Measurements from ENCODE around the gene MCUB. TPM values are rescaled to one million over a fixed set of nuclear protein-coding genes. Genes with fewer than 3 reads are reported as not detected.

The MCUB gene
- total RNA-seq, 1 donor from 2014 or later: 105 TPM

- no peak for DNase-seq (ENCODE audit: low read depth)
- TF ChIP-seq, protein P1, sequence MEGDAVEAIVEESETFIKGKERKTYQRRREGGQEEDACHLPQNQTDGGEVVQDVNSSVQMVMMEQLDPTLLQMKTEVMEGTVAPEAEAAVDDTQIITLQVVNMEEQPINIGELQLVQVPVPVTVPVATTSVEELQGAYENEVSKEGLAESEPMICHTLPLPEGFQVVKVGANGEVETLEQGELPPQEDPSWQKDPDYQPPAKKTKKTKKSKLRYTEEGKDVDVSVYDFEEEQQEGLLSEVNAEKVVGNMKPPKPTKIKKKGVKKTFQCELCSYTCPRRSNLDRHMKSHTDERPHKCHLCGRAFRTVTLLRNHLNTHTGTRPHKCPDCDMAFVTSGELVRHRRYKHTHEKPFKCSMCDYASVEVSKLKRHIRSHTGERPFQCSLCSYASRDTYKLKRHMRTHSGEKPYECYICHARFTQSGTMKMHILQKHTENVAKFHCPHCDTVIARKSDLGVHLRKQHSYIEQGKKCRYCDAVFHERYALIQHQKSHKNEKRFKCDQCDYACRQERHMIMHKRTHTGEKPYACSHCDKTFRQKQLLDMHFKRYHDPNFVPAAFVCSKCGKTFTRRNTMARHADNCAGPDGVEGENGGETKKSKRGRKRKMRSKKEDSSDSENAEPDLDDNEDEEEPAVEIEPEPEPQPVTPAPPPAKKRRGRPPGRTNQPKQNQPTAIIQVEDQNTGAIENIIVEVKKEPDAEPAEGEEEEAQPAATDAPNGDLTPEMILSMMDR (conservative IDR thresholded peaks at IDR 0.05; ENCODE audit: low read depth, low read length): no peak
- no peak overlapping the region for H3K4me3 ChIP-seq (ENCODE audit: low read depth, low read length)
Measured at GRCh38 chr4:109648997-109649575, 89.0 kb downstream of the MCUB start.

GRCh38 chr4:109649872-109650271 lies 89.8 kb downstream of the MCUB start:
- DNase-seq (ENCODE audit: low read depth): no peak
- TF ChIP-seq, protein P1 (conservative IDR thresholded peaks at IDR 0.05; ENCODE audit: low read depth, low read length): no peak
- H3K4me3 ChIP-seq (ENCODE audit: low read depth, low read length): no peak overlapping the region

DNA sequence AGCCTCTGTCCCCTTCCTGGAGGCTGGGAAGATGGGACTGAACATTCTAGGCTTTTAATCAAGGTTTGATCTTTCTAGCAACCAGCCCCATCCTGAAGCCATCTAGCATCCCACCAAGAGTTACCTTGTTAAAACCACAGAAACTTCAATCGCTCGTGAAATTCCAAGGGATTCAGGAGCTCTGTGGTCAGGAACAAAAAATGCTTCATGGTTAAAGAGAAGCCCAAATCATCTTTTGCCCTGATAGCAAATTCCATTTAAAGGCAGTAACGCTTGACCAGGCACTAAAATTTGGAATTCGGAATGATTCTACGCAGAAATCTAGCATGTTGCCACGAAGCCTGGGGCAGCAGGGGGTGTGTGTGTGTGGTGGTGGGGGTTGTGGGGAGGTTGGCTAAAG lies 95.3 kb downstream of the MCUB start:
- no peak overlapping the region for H3K4me3 ChIP-seq (ENCODE audit: low read depth, low read length)
- TF ChIP-seq, protein P1 (conservative IDR thresholded peaks at IDR 0.05; ENCODE audit: low read depth, low read length): no peak
- DNase-seq (ENCODE audit: low read depth): peak; percentile 7

DNA sequence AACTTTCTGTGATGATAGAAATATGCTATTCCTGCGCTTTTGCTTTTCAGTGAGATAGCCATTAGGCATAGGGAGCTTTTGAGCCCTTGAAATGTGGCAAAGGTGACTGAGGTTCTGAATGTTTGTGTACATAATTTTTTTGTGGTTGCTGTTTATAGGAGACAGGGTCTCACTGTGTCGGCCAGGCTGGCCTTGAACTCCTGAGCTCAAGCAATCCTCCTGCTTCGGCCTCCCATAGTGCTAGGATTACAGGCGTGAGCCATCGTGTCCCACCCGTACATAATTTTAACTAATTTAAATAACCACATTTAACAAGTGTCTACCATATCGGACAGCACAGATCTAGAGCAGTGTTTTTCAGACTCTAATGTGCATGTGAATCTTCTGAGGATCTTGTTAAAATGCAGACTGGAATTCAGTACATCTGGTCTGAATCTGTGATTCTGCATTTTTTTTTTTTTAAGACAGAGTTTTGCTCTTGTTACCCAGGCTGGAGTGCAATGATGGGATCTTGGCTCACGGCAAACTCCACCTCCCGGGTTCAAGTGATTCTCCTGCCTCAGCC lies 97.9 kb downstream of the MCUB start:
- DNase-seq (ENCODE audit: low read depth): no peak
- no peak overlapping the region for H3K4me3 ChIP-seq (ENCODE audit: low read depth, low read length)
- TF ChIP-seq, protein P1 (conservative IDR thresholded peaks at IDR 0.05; ENCODE audit: low read depth, low read length): no peak

- no peak for DNase-seq (ENCODE audit: low read depth)
- TF ChIP-seq, protein P1 (conservative IDR thresholded peaks at IDR 0.05; ENCODE audit: low read depth, low read length): peak; percentile 29
- H3K4me3 ChIP-seq (ENCODE audit: low read depth, low read length): no peak overlapping the region
Measured at GRCh38 chr4:109658871-109659410, 98.9 kb downstream of the MCUB start.

DNA sequence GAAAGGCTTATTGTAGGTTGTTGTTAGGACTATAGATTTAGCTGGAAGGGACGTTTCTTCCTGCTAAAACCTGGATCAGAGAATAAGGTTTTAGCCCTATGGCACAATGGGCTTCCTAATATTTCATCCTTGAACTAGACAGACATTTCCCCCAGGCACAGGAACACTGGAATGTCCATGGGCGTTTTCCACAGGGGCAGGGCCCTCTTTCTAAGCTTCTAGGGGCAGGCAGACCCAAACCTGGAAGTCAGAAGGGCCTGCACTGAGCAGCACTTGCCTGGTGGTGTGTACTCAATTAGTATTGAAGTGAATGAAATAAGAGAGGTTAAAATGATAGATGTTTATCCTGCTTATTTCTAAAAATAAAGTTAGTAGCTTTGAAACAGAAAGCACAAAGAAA lies 102.1 kb downstream of the MCUB start:
- H3K4me3 ChIP-seq (ENCODE audit: low read depth, low read length): no peak overlapping the region
- TF ChIP-seq, protein P1 (conservative IDR thresholded peaks at IDR 0.05; ENCODE audit: low read depth, low read length): no peak
- DNase-seq (ENCODE audit: low read depth): no peak

DNA sequence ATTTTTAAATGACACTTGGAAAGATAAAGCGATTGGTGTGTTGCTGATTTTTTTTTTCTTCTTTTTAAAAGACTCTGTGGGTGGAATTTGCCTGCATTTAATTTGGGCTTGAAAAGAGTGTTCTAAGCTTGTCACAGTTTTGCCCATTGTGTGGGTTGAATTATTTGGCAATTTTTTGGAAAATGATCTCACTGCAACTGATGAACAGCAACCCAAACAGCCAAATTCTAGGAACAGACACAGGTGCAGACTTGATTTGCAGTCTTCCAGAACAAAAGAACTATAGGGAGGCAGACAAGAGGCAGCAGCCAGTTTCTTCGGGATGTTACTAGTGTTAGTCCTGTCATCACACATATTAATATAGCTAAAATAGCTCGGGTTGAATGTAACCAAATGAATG lies 102.7 kb downstream of the MCUB start:
- no peak overlapping the region for H3K4me3 ChIP-seq (ENCODE audit: low read depth, low read length)
- DNase-seq (ENCODE audit: low read depth): no peak
- TF ChIP-seq, protein P1 (conservative IDR thresholded peaks at IDR 0.05; ENCODE audit: low read depth, low read length): no peak

Measured in epithelial cell of proximal tubule (primary cell).